HEK293T (cell line): ENCODE measurements around the gene CYP46A1.
A peak's percentile ranks its signal among the peaks of the same experiment; 100 is the strongest.

Experiments
- CTCF ChIA-PET: fragments of 350-600 bp; formaldehyde crosslinking; extraction: SDS; loops from one replicate; lab custom pipeline; 2021; ENCODE audit warnings: antibody characterized with exemption, inconsistent platforms; lab: Yijun Ruan, JAX
- POLR2A ChIA-PET: fragments of 350-600 bp; formaldehyde crosslinking; extraction: SDS; loops from one replicate; lab custom pipeline; 2020; ENCODE audit warnings: antibody characterized with exemption, inconsistent platforms; lab: Yijun Ruan, JAX
- DNase-seq: peaks from one replicate; pipeline ENCODE4 v3.0.0; 2012; ENCODE audit warnings: mixed read lengths; ENCODE audit errors: extremely low spot score
- ARNT ChIP-seq: fragments of 450-650 bp; IDR thresholded peaks from 2 replicates; pipeline ENCODE4 v1.6.1; 2017; ENCODE audit warnings: mild to moderate bottlenecking
- BHLHE40 ChIP-seq: fragments of 450-650 bp; IDR thresholded peaks from 2 replicates; pipeline ENCODE4 v1.6.1; 2016; ENCODE audit warnings: mild to moderate bottlenecking, moderate library complexity, borderline replicate concordance
- CTBP1 ChIP-seq: fragments of 450-650 bp; IDR thresholded peaks from 2 replicates; pipeline ENCODE4 v1.6.1; 2016; ENCODE audit warnings: borderline replicate concordance
- ELF4 ChIP-seq: fragments of 450-650 bp; IDR thresholded peaks from 2 replicates; pipeline ENCODE4 v1.6.1; 2017; ENCODE audit warnings: antibody characterized with exemption
- FOXA1 ChIP-seq: fragments of 450-650 bp; IDR thresholded peaks from 2 replicates; pipeline ENCODE4 v1.6.1; 2016; ENCODE audit warnings: mild to moderate bottlenecking
- FOXK2 ChIP-seq: fragments of 450-650 bp; IDR thresholded peaks from 2 replicates; pipeline ENCODE4 v1.6.1; 2016; ENCODE audit warnings: mild to moderate bottlenecking
- FOXM1 ChIP-seq: fragments of 450-650 bp; IDR thresholded peaks from 2 replicates; pipeline ENCODE4 v1.6.1; 2017; ENCODE audit warnings: mild to moderate bottlenecking, borderline replicate concordance
- HDGF ChIP-seq: fragments of 450-650 bp; IDR thresholded peaks from 2 replicates; pipeline ENCODE4 v1.6.1; 2017; ENCODE audit warnings: antibody characterized with exemption, borderline replicate concordance
- L3MBTL2 ChIP-seq: fragments of 450-650 bp; conservative IDR thresholded peaks from 2 replicates; pipeline ENCODE4 v1.6.1; 2016; ENCODE audit warnings: mild to moderate bottlenecking
- LEF1 ChIP-seq: fragments of 450-650 bp; IDR thresholded peaks from 2 replicates; pipeline ENCODE4 v1.6.1; 2017; ENCODE audit warnings: mild to moderate bottlenecking, borderline replicate concordance
- NFRKB ChIP-seq: fragments of 450-650 bp; IDR thresholded peaks from 2 replicates; pipeline ENCODE4 v1.6.1; 2016; ENCODE audit warnings: mild to moderate bottlenecking, moderate library complexity
- SP1 ChIP-seq: fragments of 450-650 bp; IDR thresholded peaks from 2 replicates; pipeline ENCODE4 v1.6.1; 2017
- SUZ12 ChIP-seq: fragments of 450-650 bp; IDR thresholded peaks from 2 replicates; pipeline ENCODE4 v1.6.1; 2016; ENCODE audit warnings: mild to moderate bottlenecking
- TARDBP ChIP-seq: fragments of 450-650 bp; IDR thresholded peaks from 2 replicates; pipeline ENCODE4 v1.6.1; 2016
- ZNF384 ChIP-seq: fragments of 450-650 bp; IDR thresholded peaks from 2 replicates; pipeline ENCODE4 v1.6.1; 2016
- TF ChIP-seq, protein P1 (sequence below): fragments of 450-650 bp; IDR thresholded peaks from 2 replicates; pipeline ENCODE4 v1.6.1; 2016

CYP46A1 gene

GRCh38 chr14:99718031-99718810 lies 34.1 kb downstream of the CYP46A1 start:
- TF ChIP-seq TARDBP, result no peak
- TF ChIP-seq CTBP1, result no peak
- TF ChIP-seq FOXK2, result no peak
- TF ChIP-seq ELF4, result no peak
- ChIA-PET POLR2A (no interaction called here), CTCF (no interaction called here)
- peak; percentile 1 for DNase-seq

DNA sequence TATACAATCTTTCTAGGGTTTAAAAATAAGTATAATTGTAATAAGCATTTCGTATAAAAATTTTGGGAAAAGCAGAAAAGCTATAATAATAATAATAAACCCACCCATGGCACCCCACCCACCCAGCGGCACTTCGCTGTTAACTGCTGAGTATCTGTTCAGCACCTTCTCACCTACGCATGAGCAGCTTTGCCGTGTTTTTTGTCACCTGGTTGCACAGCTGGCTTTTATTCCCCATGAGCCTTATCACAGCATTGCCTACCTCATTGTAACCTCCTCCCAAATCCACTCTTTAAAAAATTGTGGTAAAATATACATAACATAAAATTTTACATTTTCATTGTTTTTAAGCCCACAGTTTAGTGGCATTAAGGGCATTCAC lies 34.7 kb downstream of the CYP46A1 start:
- POLR2A ChIA-PET, result no interaction called here
- CTCF ChIA-PET, result interaction anchor here (0.7 kb wide), 1 partner anchor 196 kb away, joined by 7 read pairs; no protein-coding TSS in a partner anchor
- no peak for DNase-seq
- no peak for TF ChIP-seq SUZ12
- TF ChIP-seq NFRKB, result no peak
- no peak for TF ChIP-seq ZNF384
- TF ChIP-seq LEF1, result no peak
- no peak for TF ChIP-seq ARNT
- TF ChIP-seq FOXA1, result no peak
- TF ChIP-seq BHLHE40, result no peak
- TF ChIP-seq HDGF, result no peak

DNA sequence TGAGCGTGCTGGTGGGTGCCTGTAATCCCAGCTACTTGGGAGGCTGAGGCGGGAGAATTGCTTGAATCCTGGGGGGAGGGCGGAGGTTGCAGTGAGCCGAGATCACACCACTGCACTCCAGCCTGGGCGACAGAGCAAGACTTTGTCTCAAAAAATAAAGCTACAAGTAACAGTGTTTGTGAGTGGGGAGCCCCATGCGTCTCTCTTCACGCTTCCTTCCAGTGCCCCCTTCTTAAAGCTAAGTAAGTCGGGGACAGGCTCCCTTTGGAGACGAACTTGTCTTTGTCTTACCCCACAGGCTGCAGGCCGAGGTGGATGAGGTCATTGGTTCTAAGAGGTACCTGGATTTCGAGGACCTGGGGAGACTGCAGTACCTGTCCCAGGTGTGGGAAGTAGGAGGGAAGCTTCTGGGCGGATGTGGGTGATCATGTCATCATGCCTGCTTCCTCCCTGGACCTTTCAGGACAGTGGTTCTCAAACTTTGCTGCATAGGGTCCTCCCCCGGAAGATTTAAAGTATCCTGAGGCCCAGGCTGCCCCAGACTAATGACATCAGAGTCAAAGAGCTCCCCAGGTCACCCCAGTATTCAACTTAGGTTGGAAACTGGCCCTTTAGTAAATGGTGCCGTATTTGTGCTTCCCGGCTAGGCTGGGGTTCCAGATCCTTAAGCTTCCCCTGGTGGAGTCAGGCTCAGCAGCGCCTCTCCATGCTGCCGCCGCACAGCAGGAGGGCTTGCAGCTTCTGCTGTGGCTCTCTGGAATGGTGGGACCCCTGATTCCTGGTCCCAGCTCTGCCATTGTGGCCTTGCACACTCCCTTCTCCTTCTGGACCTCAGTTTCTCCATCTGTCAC lies 37.1 kb downstream of the CYP46A1 start:
- DNase-seq, result no peak
- TF ChIP-seq ELF4 (no peak), L3MBTL2 (no peak), FOXA1 (no peak), LEF1 (no peak), ZNF384 (no peak), TARDBP (no peak), FOXM1 (no peak), ARNT (no peak), FOXK2 (no peak), BHLHE40 (no peak), NFRKB (no peak), SP1 (no peak), CTBP1 (no peak), HDGF (no peak), SUZ12 (no peak)
- TF ChIP-seq, protein P1, sequence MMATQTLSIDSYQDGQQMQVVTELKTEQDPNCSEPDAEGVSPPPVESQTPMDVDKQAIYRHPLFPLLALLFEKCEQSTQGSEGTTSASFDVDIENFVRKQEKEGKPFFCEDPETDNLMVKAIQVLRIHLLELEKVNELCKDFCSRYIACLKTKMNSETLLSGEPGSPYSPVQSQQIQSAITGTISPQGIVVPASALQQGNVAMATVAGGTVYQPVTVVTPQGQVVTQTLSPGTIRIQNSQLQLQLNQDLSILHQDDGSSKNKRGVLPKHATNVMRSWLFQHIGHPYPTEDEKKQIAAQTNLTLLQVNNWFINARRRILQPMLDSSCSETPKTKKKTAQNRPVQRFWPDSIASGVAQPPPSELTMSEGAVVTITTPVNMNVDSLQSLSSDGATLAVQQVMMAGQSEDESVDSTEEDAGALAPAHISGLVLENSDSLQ, result no peak
- CTCF ChIA-PET, result interaction anchor here (0.6 to 1.6 kb wide), 3 partner anchors 9 to 161 kb away, joined by 3 to 5 read pairs (median 4); no protein-coding TSS in a partner anchor
- POLR2A ChIA-PET, result no interaction called here

- TF ChIP-seq FOXK2, result no peak
- TF ChIP-seq, protein P1, result no peak
- no peak for TF ChIP-seq ZNF384
- TF ChIP-seq SP1, result no peak
- TF ChIP-seq NFRKB, result no peak
- no peak for TF ChIP-seq LEF1
- no peak for TF ChIP-seq FOXA1
- TF ChIP-seq HDGF, result no peak
- no peak for TF ChIP-seq ELF4
- TF ChIP-seq SUZ12, result no peak
- CTCF ChIA-PET, result interaction anchor here (1.4 to 1.6 kb wide), 2 partner anchors 8 to 34 kb away, joined by 3 to 4 read pairs; no protein-coding TSS in a partner anchor
Observed at GRCh38 chr14:99721792-99722516, 37.9 kb downstream of the CYP46A1 start.

GRCh38 chr14:99722741-99723140 lies 38.6 kb downstream of the CYP46A1 start:
- ChIA-PET CTCF (no interaction called here), POLR2A (no interaction called here)
- DNase-seq, result no peak
- no peak for TF ChIP-seq CTBP1
- TF ChIP-seq FOXA1, result no peak
- TF ChIP-seq ZNF384, result no peak
- no peak for TF ChIP-seq NFRKB
- TF ChIP-seq, protein P1, result no peak
- TF ChIP-seq FOXK2, result no peak
- TF ChIP-seq ARNT, result no peak
- TF ChIP-seq ELF4, result no peak
- TF ChIP-seq L3MBTL2, result no peak
- TF ChIP-seq LEF1, result no peak
- TF ChIP-seq TARDBP, result no peak

More at GRCh38 chr14:99721792-99722516, 37.9 kb downstream of the CYP46A1 start:
- POLR2A ChIA-PET, result no interaction called here
- no peak for DNase-seq
